HG03039 (cell line): ENCODE measurements around the gene RAP1B.
A peak's percentile ranks its signal among the peaks of the same experiment; 100 is the strongest.

Source experiments
- ATAC-seq: cut with Tn5 transposase; IDR thresholded peaks from one replicate; pipeline ENCODE4 v1.9.1; 2021; ENCODE audit warnings: mild to moderate bottlenecking, moderate library complexity; ENCODE audit not compliant: unreplicated experiment

RAP1B gene

GRCh38 chr12:68610370-68611093 is at the start of gene RAP1B:
Gene RAP1B, plus strand, starts transcription at chr12:68610899. Its CDS starts 37,826 bp downstream, at chr12:68648725.
- peak; percentile 83 for ATAC-seq

- ATAC-seq: no peak
Measured at GRCh38 chr12:68561830-68562229, 48.9 kb upstream of the RAP1B start.

GRCh38 chr12:68564166-68564565 is 46.5 kb upstream of the RAP1B start:
- ATAC-seq: no peak

DNA sequence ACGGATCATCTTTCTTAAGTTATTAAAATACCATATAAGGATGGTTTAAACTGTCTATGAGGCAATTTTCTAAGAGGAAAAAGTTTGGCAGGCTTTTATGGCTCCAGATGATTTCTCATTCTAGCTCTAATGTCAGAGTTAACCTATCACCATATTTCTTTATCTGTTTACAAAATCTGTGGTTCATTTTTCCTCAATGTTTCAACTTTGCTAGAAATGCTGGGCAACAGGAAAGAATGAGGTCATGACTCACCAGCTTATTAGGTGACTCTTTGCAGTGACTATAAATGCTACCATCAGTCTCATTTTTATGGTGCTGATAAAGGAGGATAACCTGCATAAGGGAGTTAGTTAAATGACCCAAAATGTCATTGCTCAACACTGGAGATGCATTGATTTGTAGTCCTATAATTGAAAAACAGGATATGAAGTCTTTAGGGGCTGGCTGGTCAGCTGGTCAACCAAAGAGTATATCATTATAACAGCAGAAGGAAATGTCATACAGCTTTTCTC is 45.3 kb upstream of the RAP1B start:
- ATAC-seq: no peak

DNA sequence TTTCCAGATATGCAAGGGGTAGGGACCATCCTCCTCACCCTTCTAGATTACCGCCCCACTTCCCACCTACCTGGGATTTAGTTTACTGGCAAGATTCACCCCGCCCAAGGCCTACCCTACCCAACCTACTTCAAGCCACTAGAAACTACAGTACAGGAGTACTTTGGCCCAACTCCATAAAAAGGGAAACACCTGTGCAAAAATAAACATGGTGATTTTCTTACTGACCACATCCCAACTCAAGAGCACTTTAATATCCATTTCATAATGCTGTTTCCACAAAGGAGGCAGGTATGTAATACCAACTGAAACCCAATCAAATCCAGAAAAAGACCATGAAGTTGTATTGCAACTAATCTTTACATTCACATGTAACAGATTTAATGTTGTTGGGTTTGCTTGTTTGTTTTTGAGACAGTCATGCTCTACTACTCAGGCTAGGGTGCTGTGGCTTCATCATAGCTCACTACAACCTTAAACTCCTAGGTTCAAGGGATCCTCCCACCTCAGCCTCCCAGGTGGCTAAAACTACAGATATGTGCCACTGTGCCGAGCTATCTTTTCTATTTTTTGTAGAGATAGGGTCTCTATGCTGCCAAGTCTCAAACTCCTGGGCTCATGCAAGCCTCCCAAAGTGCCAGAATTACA is 41.7 kb upstream of the RAP1B start:
- no peak for ATAC-seq

GRCh38 chr12:68572661-68573060 is 38.0 kb upstream of the RAP1B start:
- ATAC-seq: no peak

GRCh38 chr12:68573406-68573805 is 37.3 kb upstream of the RAP1B start:
- ATAC-seq: no peak

GRCh38 chr12:68577949-68578348 is 32.8 kb upstream of the RAP1B start:
- ATAC-seq: no peak

GRCh38 chr12:68578765-68579164 is 31.9 kb upstream of the RAP1B start:
- no peak for ATAC-seq

DNA sequence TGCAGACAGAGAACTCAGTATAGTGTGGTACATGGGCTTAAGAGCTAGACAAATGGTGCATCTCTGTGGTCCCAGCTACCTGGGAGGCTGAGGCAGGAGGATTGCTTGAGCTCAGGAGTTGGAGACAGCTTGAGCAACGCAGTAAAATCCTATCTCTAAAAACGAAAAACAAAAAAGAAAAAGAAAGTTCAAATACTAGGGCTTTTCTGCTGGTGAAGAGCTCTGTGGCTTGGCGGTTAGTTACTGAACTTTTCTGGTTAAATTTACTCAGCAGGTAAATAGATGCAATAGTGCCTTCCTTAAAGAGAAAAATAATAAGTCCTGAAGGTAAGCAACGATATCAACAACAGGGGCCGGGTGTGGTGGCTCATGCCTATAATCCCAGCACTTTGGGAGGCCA is 31.4 kb upstream of the RAP1B start:
- ATAC-seq: no peak

GRCh38 chr12:68580911-68581310 is 29.8 kb upstream of the RAP1B start:
- ATAC-seq: no peak

DNA sequence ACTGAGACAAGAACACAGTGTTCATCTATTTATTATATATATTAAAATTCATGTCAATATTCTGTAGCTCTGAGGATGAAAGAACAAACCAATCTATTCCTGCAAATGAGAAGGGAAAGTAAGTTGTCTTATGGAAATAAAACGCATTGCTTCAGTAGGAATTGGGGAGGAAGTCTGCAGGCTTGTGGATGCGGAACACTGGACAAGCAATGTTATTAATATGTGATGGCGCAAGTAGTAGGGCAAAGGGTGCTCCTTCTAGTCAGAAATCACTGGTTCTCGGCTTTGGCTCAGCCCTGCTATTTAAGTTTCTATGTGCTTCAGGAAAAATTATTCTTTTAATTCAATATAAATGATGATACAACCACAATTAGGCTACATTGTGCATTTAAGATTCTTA is 28.8 kb upstream of the RAP1B start:
- no peak for ATAC-seq

DNA sequence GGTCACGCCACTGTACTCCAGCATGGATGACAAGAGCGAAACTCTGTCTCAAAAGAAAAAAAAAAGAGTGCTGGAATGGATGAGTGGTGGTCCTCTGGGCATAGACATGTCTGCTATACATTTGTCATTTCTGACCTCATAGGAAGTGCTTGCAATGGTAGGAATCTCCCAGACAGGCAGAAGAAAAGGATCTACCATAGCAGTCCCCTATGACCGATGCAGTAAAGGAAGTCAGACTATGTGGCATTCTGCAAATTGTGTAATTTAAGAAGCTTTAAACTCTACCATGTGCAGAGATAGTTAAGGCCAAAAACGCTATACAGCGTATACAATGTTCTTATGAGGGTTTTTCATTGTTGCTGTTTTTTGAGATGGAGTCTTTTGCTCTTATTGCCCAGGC is 24.7 kb upstream of the RAP1B start:
- no peak for ATAC-seq

- peak; percentile 70 for ATAC-seq
Measured at GRCh38 chr12:68587448-68587873, 23.2 kb upstream of the RAP1B start.

DNA sequence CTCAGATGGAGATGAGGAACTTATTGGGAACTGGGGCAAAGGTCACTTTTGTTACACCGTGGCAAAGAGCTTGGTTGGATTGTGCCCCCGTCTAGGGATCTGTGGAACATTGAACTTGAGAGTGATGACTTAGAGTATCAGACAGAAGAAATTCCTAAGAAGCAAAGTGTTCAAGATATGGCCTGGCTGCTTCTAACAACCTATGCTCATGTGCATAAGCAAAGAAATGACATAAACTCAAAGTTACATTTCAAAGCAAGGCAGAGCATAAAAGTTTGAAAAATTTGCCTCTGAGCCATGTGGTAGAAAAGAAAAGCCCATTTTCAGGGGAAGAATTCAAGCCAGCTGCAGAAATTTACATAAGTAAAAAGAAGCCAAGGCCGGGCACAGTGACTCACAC is 21.5 kb upstream of the RAP1B start:
- ATAC-seq: no peak

DNA sequence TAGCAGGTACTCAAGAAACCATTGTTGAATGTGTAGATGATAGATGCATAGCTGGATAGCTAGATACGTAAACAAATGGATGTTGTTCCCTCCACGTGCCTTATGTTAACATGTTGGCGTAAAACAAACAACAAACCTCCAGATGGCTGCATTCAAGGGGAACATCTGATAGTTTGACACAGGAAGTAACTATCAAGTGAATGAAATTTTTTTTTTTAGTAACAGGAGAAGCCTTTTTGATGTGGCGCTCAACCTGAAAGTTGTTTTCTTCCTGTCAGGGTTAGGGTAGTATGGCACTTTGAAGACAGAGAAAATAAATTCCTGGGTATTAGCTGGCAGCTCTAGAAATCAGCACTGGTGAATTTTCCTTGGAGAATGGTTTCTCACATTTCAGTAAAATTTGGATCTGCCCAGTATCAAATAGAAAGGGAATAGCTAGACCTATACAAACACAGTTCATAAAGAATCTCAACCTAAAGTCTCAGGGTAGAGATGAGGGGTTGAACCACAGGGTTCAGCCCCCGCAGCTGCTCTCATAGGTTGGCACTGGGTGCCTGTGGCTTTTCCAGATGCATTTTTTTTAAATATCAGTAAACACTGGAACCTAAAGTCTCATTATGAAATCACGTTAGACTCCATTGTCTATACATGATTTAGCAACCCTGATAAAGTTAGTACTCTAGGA is 18.8 kb upstream of the RAP1B start:
- no peak for ATAC-seq

DNA sequence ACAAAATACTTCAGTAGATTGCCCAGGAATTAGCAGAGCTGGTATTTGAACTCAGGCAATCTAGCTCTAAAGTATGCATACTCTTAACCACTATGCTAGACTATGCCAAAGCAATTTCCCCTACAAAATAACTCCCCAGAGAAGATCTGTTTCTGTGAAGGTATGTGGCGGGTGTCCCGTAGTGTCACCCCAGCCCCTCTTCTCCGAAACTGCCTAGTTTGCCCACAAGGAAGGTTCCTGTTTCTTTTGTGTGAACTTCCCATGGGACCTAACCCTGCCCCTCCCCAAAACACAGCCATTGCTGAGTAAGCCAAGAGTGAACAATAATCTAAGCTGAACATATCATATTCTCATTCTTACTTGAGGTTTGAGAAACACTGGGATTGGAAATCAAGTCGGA is 15.5 kb upstream of the RAP1B start:
- ATAC-seq: no peak

- no peak for ATAC-seq
Measured at GRCh38 chr12:68601767-68602166, 8.9 kb upstream of the RAP1B start.

DNA sequence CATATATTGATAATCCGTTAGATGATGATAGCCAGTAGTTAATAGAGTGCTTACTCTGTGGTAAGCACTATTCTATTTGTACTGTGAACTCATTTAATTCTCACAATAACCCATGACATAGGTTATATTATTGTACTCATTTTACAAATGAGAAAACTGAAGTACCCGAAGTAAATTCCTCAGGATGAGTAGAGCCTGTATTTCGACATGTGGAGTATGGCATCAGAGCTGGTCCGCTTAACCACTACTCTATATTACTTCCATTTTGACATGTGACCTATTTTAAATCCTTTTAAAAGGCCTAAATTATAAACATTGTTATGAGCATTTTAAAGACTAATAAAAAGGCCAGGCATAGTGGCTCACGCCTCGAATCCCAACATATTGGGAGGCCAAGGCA is 8.0 kb upstream of the RAP1B start:
- no peak for ATAC-seq

DNA sequence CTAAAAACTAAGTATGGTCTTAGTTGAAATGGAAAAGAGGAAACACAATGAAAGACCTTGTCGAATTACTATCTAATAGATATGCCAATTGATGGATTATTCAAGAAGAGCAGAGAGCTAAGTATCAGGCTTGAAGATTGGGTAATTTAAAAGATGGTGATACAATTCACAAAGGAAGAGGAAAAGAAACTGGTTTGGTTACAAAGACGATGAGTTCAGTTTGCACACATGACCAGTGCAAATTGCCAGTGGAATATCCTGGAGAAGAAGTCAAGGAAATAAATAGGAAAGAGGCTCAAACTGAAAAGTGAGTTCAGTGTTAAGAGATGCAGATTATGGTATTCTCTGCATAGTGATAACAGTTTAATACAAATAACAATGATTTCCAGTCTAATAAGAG is 2.5 kb upstream of the RAP1B start:
- no peak for ATAC-seq

- ATAC-seq: no peak
Measured at GRCh38 chr12:68609998-68610369, 715 bp upstream of the RAP1B start.
